Smooth muscle cell of bladder (primary cell): ENCODE measurements around the gene PLEKHA1. TPM values are rescaled to one million over a fixed set of nuclear protein-coding genes. Genes with fewer than 3 reads are reported as not detected.

Experiments
- total RNA-seq: library from RNA; depleted of rRNA; stranded (reverse); fragments of >200 nt; gene quantifications from 2 replicates; pipeline ENCODE4 v1.2.3, GENCODE V29; 2014

PLEKHA1 gene
- total RNA-seq, result 12.7 and 13.9 TPM in 2 replicates

DNA sequence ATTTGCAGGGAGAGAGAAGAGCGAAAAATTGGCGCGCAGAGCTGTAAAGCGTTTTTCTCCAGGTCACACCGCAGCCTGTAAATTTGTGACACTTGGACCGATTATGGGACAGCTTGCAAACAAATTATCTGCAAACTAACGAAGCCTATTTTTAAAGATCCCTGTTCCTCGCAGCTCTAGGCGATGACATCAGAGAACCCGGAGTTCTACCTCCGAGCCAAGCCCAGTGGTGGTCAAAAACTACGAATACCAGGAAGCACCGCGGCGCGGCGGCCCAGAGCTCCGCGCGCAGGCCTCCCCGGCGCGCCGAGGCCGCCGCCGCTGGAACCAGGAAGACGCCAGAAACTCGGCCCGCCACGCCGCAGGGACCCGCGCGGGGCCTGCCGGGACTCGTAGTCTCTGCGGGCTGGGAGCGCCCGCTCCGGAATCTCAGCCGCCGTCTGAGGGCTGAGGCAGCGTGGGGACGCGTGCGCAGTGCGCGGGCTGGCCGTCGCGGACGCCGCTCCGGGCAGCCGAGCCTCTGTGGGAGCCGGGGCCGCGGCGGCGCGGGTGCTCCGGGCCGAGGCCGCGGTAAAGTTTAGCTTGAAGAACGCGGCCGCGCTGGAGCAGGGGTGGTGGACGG, at the start of gene PLEKHA1:
Gene PLEKHA1 (plus strand): TSS at position 472 of the 622 bp plus-strand sequence. CDS start 18,493 bp downstream, outside the sequence.

DNA sequence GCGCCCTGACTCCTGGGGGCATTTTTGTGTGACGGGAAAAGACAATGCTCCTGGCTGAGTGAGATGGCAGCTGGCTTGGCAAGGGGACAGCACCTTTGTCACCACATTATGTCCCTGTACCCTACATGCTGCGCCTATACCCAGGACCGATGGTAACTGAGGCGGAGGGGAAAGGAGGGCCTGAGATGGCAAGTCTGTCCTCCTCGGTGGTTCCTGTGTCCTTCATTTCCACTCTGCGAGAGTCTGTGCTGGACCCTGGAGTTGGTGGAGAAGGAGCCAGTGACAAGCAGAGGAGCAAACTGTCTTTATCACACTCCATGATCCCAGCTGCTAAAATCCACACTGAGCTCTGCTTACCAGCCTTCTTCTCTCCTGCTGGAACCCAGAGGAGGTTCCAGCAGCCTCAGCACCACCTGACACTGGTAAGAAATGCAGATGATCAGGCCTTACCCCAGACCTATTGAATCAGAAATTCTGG, 80.1 kb downstream of the PLEKHA1 start, which contains the start of gene ARMS2:
Gene ARMS2 (plus strand): TSS at position 51 of the 478 bp plus-strand sequence. CDS start 75 bp downstream, at position 126.

DNA sequence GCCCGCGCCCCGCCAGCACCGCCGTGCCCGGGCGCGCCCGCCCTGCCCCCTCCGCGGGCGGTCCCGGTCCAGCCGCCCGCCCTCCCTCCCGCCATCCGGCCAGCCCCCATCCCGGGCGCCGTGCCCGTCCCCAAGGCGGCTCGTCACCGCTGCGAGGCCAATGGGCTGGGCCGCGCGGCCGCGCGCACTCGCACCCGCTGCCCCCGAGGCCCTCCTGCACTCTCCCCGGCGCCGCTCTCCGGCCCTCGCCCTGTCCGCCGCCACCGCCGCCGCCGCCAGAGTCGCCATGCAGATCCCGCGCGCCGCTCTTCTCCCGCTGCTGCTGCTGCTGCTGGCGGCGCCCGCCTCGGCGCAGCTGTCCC, 86.8 kb downstream of the PLEKHA1 start, which contains the start of gene HTRA1:
Gene HTRA1 (plus strand): TSS at position 187 of the 362 bp plus-strand sequence. CDS start 100 bp downstream, at position 287.

Other genes starting within 250 kb of the PLEKHA1 start
- under 0.01 TPM in 1 of 2 replicates, not detected in the other for gene BTBD16, start 103.4 kb upstream of the PLEKHA1 start, total RNA-seq
- gene ARMS2, start 79.9 kb downstream of the PLEKHA1 start, total RNA-seq, result not detected in 2 replicates
- gene HTRA1, start 86.8 kb downstream of the PLEKHA1 start, total RNA-seq, result 142 and 218 TPM in 2 replicates
- under 0.01 and 0.09 TPM in 2 replicates for gene DMBT1, start 186.0 kb downstream of the PLEKHA1 start, total RNA-seq